ENCODE results near the gene GRPEL1.

- no peak for TF ChIP-seq CTCF (conservative IDR thresholded peaks at IDR 0.05; ENCODE audit: low read depth, low read length)
- TF ChIP-seq POLR2A (IDR thresholded peaks at IDR 0.05; ENCODE audit: low read depth, low read length): no peak
- no peak for TF ChIP-seq FOS (IDR thresholded peaks at IDR 0.05; ENCODE audit: low read depth, low read length)
- no peak for TF ChIP-seq MXI1 (IDR thresholded peaks at IDR 0.05; ENCODE audit: borderline replicate concordance, low read depth, low read length)
- no peak for TF ChIP-seq RAD21 (IDR thresholded peaks at IDR 0.05; ENCODE audit: low read length)
- TF ChIP-seq ELK1 (IDR thresholded peaks at IDR 0.05; ENCODE audit: borderline replicate concordance, low read depth, low read length): no peak
- no peak for TF ChIP-seq USF2 (IDR thresholded peaks at IDR 0.05; ENCODE audit: low read depth, low read length)
Measured at GRCh38 chr4:7027913-7028312, 40.0 kb downstream of the GRPEL1 start.

Measured in IMR-90 (cell line).